Epithelial cell of proximal tubule (primary cell): ENCODE data around the gene SULF2. TPM values are rescaled to one million over a fixed set of nuclear protein-coding genes. Genes with fewer than 3 reads are reported as not detected.

Source experiments
- DNase-seq: peaks from one replicate; pipeline ENCODE4 v3.0.0-alpha.2; 2011; ENCODE audit warnings: low read depth
- H3K4me3 ChIP-seq: 2 replicates; pipeline ENCODE4 v1.5.1; 2011; ENCODE audit warnings: low read depth, mild to moderate bottlenecking, low read length
- CTCF ChIP-seq: conservative IDR thresholded peaks from 2 replicates; pipeline ENCODE4 v1.5.1; 2012; ENCODE audit warnings: low read depth, mild to moderate bottlenecking, low read length
- total RNA-seq: library from RNA; depleted of rRNA; stranded (reverse); fragments of >200 nt; gene quantifications from 2 replicates; pipeline ENCODE4 v1.2.3, GENCODE V29; 2015

The SULF2 gene
- total RNA-seq, 1 donor from 2014 or later = 20.4 TPM

- TF ChIP-seq CTCF = no peak
- peak; percentile 20 for DNase-seq
- H3K4me3 ChIP-seq = no peak overlapping the region
Measured at GRCh38 chr20:47622118-47622665, 163.1 kb downstream of the SULF2 start.

DNA sequence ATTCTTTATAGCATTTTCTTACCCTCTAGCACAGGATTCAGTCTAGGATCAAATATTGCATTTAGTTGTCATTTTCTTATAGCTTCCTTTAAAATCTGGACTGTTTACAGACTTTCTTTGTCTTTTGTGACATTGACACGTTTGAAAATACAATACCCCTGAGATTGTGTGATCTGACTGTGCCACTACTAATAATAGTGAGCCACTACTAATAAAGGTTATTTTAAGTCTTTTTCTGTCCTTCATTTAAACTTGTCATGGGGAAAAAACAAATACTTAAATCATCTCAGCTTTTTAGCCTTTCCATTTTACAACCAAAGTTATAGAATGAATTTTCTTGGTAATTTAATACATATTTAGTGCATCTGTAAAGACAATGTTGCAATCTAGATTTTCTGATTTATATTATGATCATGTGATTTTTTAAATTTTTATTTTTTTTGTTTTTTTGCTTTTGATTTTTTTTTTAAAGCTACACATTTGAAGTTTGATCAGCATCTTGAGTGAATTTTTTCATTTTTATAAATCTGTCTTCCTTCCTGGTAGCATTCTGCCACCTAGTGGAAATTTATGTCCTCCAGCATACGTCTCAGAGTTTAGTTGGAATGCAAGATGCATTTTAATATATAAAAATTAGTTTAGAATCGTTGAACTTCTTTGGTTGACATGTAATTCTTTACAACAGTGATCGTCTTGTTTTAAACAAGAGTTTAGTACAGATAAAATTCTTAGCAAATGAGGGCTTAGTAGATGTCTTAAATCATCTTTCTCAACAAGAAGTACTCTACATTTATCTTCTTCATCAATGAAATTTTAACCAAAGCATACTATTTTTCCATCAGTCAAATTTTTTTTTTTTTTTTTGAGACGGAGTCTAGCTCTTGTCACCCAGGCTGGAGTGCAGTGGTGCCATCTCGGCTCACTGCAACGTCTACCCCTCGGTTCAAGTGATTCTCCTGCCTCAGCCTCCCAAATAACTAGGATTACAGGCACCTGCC lies 164.2 kb downstream of the SULF2 start:
- H3K4me3 ChIP-seq = no peak overlapping the region
- TF ChIP-seq CTCF = peak; percentile 87
- DNase-seq = peak; percentile 22

DNA sequence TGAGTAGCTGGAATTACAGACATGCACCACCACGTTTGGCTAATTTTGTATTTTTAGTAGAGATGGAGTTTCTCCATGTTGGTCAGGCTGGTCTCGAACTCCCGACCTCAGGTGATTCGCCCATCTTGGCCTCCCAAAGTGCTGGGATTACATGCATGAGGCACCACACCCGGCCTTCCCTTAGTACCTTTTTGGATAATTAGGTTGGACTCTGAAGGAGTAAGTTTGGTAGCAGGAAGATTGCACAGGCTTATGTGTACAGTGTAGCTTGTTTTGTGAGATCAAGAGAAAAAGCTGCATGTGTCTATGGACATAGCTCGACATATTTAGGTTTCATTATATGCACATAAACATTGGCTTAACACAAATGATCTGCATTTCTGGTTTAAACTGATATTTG lies 166.8 kb downstream of the SULF2 start:
- DNase-seq = no peak
- H3K4me3 ChIP-seq = no peak overlapping the region
- no peak for TF ChIP-seq CTCF

DNA sequence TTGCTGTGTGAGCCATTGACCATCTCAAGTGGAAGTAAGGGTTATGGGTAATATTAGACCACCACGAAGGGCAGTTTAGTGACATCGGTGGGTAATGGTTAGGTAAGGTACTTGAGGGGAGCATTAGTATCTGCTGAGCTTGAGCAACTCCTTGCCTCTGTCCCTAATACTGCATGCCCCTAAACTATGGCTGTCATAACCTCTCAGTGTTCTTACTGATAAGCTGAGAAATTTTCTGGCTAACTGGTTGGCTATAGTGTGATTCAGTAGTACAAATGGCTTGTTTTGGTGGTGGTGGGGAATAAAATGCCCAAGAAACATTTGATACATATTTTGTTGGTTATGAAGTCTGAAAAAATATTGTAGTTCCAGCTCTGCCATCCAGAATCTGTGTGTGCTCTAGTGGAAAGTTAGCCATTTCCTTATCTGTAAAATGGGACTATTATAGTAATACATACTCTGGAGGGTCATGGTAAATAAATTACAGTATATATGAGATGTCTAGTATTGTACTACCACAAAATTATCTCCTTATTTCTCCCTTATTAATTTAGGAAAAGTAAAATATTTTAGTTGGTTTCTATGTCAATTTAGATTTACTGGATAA lies 170.5 kb downstream of the SULF2 start:
- no peak overlapping the region for H3K4me3 ChIP-seq
- DNase-seq = no peak
- TF ChIP-seq CTCF = no peak

- DNase-seq = no peak
- no peak for TF ChIP-seq CTCF
- H3K4me3 ChIP-seq = no peak overlapping the region
Measured at GRCh38 chr20:47612670-47613069, 172.6 kb downstream of the SULF2 start.

DNA sequence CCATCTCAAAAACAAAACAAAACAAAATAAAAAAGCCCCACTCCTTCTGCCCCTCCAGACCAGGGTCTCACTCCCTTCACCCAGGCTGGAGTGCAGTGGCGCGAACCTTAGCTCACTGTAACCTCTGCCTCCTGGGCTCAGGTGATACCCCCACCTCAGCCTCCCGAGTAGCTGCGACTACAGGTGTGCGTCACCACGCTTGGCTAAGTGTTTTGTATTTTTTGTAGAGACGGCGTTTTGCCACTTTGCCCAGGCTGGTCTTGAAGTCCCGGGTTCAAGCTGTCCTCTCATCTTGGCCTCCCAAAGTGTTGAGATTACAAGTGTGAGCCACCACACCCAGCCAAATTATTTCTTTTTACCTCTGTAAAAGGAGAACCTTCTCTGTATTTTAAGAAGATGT lies 173.5 kb downstream of the SULF2 start:
- TF ChIP-seq CTCF = no peak
- no peak for DNase-seq
- H3K4me3 ChIP-seq = no peak overlapping the region
